Measurements from ENCODE around the gene HSPA13. TPM values are rescaled to one million over a fixed set of nuclear protein-coding genes. Genes with fewer than 3 reads are reported as not detected.

The HSPA13 gene
- total RNA-seq, 4 donors from 2014 or later = 19.6 to 26.9 (median 21.5) TPM

- intact Hi-C loops (cut with DNase I) = no loop called here
These were observed 486 bp downstream of the HSPA13 start for GRCh38 chr21:14382486-14382834.

GRCh38 chr21:14376854-14377253, 6.1 kb downstream of the HSPA13 start:
- no peak overlapping the region for H3K4me3 ChIP-seq (replicated peaks in 1 of 3)
- intact Hi-C loops (cut with DNase I) = no loop called here
- H3K27ac ChIP-seq = no peak overlapping the region
- no peak for DNase-seq
- H3K27me3 ChIP-seq = no peaks in the 10 kb centered on the region
- no peak for TF ChIP-seq CTCF (IDR thresholded peaks at IDR 0.05)
- no peak for TF ChIP-seq POLR2A (IDR thresholded peaks at IDR 0.05)
- no peaks in the 10 kb centered on the region for H3K9me3 ChIP-seq
- 97% methylated on average over 2 of the region's 2 CpGs for WGBS, 2 donors
- peaks cover 39% of the 10 kb centered on the region in 2 donors for H3K36me3 ChIP-seq
- peaks cover 0 to under 1% of the 10 kb centered on the region in 2 donors for H3K4me1 ChIP-seq

More at GRCh38 chr21:14382486-14382834, 486 bp downstream of the HSPA13 start:
- Histone ChIP-seq H3K27me3 (no peaks in the 10 kb centered on the region), H3K9me3 (no peaks in the 10 kb centered on the region), H3K4me1 (peaks cover 3 to 5% of the 10 kb centered on the region in 2 donors), H3K27ac (peak overlapping the region in 2 of 3 donors; percentile 70 to 72), H3K36me3 (peaks cover 8 to 11% of the 10 kb centered on the region in 2 donors), H3K4me3 (replicated peaks in 1 of 3) (peak overlapping the region; percentile 1 to 85 (median 74))
- 0 to 2% methylated on average over 4 to 8 of the region's 9 CpGs for WGBS, 2 donors
- TF ChIP-seq POLR2A (IDR thresholded peaks at IDR 0.05) = no peak
- no peak for TF ChIP-seq CTCF (IDR thresholded peaks at IDR 0.05)
- peak; percentile 9 to 29 for DNase-seq

- Histone ChIP-seq H3K9me3 (no peaks in the 10 kb centered on the region), H3K27ac (no peak overlapping the region), H3K4me1 (no peaks in the 10 kb centered on the region), H3K4me3 (replicated peaks in 1 of 3) (no peak overlapping the region), H3K27me3 (no peaks in the 10 kb centered on the region), H3K36me3 (no peaks in the 10 kb centered on the region)
- TF ChIP-seq CTCF (IDR thresholded peaks at IDR 0.05) (no peak), POLR2A (IDR thresholded peaks at IDR 0.05) (no peak)
- 67 to 89% methylated on average over 3 of the region's 3 CpGs for WGBS, 2 donors
- no peak for DNase-seq
- intact Hi-C loops (cut with DNase I) = no loop called here
These were observed 15.9 kb downstream of the HSPA13 start for GRCh38 chr21:14366998-14367397.

DNA sequence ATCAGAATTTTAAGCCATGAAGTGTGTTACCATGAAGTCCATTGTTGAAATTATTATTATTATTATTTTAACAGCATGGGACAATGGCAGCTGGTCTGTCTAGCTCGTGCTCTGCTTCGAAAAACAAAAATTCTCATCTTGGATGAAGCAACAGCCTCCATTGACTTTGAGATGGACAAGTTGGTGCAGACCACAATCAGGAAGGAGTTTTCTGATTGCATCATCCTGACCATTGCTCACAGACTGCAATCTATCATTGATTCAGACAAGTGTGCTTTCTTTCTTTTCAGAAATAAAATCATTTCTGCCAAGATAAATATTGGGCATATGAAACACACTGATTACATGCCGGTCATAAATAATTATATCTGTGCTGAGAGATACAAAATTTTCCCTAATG, 21.0 kb downstream of the HSPA13 start:
- H3K4me3 ChIP-seq (replicated peaks in 1 of 3) = no peak overlapping the region
- H3K36me3 ChIP-seq = no peaks in the 10 kb centered on the region
- no peaks in the 10 kb centered on the region for H3K27me3 ChIP-seq
- TF ChIP-seq CTCF (IDR thresholded peaks at IDR 0.05) (no peak), POLR2A (IDR thresholded peaks at IDR 0.05) (no peak)
- DNase-seq = no peak
- H3K27ac ChIP-seq = no peak overlapping the region
- 67 to 80% methylated on average over 3 of the region's 3 CpGs for whole genome bisulfite sequencing, 2 donors
- H3K4me1 ChIP-seq = no peaks in the 10 kb centered on the region
- no peaks in the 10 kb centered on the region for H3K9me3 ChIP-seq
- intact Hi-C loops (cut with DNase I) = no loop called here

GRCh38 chr21:14358775-14359174, 24.2 kb downstream of the HSPA13 start:
- H3K27ac ChIP-seq = no peak overlapping the region
- H3K9me3 ChIP-seq = no peaks in the 10 kb centered on the region
- intact Hi-C loops (cut with DNase I) = no loop called here
- WGBS, 2 donors = 74 to 93% methylated on average over 1 of the region's 1 CpG
- TF ChIP-seq CTCF (IDR thresholded peaks at IDR 0.05) (no peak), POLR2A (IDR thresholded peaks at IDR 0.05) (no peak)
- H3K36me3 ChIP-seq = no peaks in the 10 kb centered on the region
- no peak for DNase-seq
- H3K4me1 ChIP-seq = no peaks in the 10 kb centered on the region
- no peaks in the 10 kb centered on the region for H3K27me3 ChIP-seq
- H3K4me3 ChIP-seq (replicated peaks in 1 of 3) = no peak overlapping the region

Data from thyroid gland (tissue), 4 donors.